Measurements from ENCODE around the gene ATP1A2.

The ATP1A2 gene

DNA sequence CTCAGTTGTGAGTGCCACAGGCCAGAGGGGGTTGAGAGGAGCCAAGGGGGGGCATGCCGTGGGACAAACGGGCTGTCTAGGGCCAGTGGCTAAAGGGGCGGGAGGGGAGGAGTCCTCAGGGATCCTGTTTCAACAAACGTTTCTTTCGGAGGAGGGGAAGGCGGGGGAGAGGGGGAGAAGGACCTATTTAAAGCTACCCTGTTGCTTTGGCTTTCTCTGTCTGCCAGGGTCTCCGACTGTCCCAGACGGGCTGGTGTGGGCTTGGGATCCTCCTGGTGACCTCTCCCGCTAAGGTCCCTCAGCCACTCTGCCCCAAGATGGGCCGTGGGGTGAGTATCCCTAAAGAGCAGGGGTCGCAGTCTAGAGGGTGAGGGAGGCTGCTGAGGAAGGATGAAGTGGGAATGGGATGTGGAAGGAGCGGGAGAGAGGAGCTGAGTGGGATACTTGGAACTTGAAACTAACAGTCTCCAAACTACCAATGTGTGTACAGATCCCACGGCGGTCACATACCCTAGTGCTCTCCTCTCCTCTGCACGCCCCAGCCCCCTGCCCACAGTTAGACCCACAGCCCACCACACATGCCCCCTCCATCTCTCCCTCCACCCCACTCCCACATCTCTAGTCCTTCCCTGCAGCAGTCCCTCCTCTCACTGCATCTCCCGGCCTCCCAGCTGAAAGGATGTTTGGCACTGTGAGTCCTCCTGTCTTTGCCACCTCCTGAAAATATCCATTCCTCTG lies at the start of gene ATP1A2:
Gene ATP1A2 (plus strand): TSS at position 215 of the 738 bp plus-strand sequence. CDS start 103 bp downstream, at position 318.
- no peak for DNase-seq (ENCODE audit: low read depth in 4 of 4, low spot score in 1 of 4)

DNA sequence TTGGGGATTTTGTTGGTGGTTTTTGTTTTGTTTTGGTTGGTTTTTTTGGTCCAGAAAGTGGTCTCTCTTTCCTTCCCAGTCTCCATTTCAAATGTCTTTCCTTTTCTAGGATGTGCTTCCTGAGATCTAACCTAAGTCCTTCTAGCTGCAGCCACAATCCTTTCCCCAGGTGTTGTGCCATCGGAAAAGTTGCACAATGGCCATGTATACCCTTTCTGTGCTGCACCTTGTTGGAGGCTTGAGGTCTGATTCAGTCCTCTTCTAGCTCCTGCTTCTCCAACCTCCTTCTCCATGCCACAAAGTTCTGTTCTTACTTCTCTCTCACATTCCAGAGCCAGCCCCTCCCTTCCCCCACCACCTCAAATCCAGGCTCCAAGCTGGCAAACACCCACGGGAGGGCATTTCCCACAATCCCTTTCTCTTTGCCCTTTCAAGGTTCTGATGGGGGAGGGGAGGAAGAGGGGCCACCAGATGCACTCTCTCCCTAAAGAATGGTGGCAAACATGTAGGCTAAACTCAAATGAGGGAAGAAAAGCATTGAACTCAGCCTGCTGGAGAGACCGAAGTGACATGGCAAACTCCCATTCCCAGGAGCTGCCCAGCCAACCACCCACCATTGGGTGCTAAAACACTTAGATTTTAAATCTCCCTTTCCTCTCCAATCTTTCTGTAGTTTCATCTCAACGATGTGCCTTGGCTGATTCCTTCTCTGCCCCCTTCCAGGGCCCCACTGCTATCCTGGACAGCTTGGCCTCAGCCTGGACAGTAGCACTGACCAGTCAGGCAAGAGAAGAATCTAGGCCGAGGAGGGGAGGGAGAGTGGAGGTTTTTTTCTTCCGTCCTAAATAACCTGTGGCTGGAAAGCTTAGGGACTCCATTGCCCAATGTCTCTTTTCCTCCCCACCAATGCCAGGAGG lies 48.5 kb upstream of the ATP1A2 start:
- no peak for DNase-seq (ENCODE audit: low read depth in 4 of 4, low spot score in 1 of 4)

DNA sequence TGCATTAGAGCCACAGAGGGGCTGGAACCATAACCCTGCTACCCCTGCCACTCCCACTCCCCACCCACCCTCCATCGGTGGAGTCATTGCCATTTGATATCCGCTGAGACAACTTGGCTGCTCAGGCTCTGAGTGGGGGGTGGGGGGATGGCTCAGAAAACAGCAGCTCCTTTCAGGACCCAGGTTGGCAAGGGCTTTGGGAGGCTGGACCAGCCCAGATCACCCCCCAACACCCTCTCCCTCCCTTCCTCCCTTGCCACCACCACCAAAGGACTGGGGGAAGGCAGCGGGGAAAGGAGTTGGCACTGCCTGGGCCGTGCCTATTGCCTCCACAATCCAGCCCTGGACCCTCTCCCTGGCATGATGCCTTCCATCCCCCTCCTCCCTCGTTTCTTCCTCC lies 47.3 kb upstream of the ATP1A2 start:
- no peak for DNase-seq (ENCODE audit: low read depth in 4 of 4, low spot score in 1 of 4)

DNA sequence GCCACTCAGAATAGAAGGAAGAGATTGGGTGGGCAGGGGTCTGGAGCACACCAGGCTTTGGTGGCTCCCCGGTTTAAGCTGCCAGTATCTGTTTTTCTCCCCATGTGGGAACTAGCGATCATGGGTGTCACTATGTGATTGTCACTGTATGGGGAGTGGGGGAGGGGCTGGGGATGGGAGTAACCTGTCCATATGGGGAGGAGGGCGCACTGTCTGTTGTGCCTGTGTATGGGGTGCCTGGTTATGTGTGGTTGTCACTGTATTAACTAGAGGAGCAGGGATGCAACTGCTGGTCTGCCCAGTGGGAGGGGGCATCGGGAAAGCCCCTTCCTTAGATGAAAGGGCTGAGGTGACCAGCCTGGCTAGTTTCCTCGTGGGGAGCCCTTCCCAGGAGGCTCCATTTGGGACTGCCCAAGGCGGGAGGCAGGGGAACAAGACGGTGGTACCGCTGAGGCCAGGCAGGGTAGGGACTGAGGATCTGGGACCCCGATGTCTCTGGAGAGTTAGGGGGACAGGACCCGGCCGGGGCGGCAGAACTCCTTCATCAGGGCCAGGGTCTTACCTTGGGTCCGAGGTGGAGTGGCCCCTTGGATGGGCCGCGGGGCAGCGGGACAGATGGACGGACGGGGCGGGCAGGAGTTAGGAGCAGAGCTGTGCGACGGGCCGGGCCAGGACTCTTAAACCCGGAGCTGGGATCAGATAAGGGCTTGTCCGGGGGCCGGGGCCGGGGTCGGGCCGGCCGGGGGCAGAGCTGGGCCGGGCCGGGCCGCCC lies 45.9 kb upstream of the ATP1A2 start, which contains the start of gene KCNJ10:
Gene KCNJ10 (minus strand): TSS at position 701 of the 772 bp plus-strand sequence. CDS start 27,628 bp downstream, outside the sequence.
- no peak for DNase-seq (ENCODE audit: low read depth in 4 of 4, low spot score in 1 of 4)

DNA sequence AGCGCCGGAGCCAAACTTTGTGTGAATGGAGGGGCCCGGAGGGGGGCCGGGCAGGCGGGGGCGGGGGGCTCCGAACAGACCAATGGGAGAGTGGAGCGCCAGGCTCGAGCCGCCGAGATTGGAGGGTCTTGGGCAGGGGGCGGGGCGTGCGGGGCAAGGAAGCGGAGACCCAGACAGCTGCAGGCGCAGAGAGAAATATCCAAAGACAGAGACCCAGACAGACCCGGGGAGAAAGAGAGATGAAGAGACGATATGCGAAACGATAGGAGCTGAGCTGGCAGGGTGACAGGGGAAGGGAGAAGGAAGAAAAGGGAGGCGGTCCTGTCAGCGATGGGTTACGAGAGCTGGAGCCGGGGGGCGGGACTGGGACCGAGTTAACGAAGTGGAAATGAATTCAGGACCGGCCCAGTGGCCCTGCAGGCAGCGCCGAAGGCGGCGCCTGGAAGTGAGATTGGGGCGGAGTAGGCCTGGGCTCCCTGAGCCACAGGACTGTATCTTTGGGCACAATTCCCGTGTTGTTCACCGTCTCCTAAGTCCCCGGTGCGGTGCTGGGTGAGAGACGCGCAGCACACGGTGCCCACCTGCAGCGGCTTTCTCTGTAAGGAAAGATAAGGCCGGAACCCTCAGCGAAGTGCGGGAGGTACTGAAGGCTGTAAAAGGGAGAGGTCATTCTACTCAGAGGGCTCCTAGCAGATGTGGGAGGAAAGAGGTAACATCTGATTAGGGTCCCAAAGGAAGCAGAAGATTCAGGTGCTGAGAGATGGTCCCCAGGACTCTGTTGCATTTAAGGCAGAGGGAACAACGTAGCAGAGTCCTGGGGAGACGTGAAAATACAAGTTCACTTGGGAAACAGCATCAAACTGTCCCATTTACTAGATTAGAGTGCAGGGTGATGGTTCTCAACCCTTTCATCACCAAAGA lies 45.1 kb upstream of the ATP1A2 start:
- peak; percentile 12 to 51 (median 40) for DNase-seq (ENCODE audit: low read depth in 4 of 4, low spot score in 1 of 4)

DNA sequence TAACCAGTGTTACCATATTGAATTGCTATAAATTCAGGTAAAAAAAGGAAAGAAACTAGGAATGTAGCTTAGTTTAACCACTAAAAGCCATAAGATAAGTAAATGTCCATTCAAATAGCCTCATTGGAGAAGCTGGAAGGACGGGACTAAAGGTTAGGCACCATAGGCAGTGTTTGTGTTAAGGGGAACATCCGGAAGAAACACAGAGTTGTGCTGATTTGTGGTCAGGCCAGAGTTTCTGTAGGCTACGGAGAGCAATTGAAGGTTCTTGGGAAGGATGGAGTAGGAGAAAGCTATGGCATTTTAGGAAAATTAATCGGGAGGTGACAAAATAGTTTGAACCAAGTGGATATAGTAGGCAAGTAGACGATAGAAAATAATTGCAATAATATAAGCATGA lies 44.3 kb upstream of the ATP1A2 start:
- DNase-seq (ENCODE audit: low read depth in 4 of 4, low spot score in 1 of 4) = no peak

DNA sequence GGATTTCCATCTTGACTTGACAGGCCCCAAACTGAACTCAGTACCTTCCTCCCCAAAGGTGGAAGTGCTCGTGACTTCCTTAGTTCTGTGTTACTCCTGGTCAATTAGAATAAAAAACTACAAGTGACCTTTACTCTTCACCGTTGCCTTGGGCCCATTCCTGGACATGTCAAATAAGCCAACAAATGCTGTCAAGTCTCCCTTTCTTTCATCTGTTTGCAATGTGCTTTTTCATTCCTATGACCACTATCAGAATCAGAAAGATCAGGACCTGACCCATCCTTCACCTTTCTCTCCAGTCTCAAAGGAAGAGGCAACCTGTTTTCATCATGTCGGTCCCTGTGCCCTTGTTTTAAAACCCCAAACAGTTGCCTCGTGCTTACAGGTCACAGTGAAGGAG lies 40.7 kb upstream of the ATP1A2 start:
- DNase-seq (ENCODE audit: low read depth in 4 of 4, low spot score in 1 of 4) = no peak

DNA sequence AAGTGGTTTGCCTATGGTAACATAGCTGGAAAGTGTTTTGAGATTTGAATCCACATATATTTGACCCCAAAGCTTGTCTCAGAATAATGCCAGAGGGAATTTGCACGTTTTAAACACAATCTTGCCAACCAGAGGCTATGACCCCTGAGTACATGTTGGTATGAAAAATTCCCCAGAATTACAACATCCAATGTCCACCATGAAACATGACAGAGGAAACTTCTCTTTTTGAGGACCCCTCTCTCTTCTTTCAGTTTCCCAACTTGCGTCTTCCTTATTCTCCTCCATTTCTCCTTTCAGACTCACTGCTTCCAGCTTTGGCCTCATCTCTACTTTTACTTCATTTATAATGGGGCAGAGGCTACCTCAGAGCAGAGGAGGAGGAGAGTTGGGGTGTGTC lies 39.7 kb upstream of the ATP1A2 start:
- DNase-seq (ENCODE audit: low read depth in 4 of 4, low spot score in 1 of 4) = no peak

DNA sequence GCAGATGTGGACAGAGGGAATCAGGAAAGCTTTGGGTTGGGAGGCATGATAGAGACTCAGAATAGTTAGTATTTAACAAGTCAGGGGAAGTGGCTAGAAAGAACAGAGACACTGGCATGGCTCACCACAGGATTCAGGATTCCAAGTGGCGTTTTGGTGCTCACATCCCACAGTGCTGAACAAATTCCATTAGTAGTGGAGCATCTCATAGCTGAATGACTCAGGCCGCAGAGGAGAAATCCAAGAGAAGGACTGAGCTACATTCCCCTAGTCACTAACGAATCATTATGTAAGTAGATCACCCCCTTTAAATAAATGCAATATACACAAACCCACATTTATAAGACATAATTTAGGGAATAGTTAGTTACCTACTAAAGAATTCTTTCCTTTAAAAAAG lies 39.3 kb upstream of the ATP1A2 start:
- DNase-seq (ENCODE audit: low read depth in 4 of 4, low spot score in 1 of 4) = no peak

DNA sequence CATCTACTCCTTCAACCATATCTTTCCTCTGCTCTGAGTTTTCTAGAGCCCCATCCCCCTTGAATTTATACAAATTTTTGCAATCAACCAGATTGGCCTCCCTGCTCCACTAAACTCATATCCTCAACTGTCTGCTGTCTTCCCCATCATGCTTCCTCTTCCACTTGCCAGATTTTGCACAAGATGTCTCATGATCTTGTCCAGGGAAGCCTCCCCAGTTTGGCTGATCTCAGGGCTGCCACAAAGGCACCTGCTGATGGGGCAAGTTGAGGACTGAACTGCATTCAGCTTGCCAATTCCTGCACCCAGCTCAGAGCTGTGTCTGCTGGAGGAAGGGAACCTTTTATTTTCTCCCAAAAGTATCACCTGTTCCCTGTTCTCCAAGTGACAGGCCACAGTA lies 38.1 kb upstream of the ATP1A2 start:
- no peak for DNase-seq (ENCODE audit: low read depth in 4 of 4, low spot score in 1 of 4)

DNA sequence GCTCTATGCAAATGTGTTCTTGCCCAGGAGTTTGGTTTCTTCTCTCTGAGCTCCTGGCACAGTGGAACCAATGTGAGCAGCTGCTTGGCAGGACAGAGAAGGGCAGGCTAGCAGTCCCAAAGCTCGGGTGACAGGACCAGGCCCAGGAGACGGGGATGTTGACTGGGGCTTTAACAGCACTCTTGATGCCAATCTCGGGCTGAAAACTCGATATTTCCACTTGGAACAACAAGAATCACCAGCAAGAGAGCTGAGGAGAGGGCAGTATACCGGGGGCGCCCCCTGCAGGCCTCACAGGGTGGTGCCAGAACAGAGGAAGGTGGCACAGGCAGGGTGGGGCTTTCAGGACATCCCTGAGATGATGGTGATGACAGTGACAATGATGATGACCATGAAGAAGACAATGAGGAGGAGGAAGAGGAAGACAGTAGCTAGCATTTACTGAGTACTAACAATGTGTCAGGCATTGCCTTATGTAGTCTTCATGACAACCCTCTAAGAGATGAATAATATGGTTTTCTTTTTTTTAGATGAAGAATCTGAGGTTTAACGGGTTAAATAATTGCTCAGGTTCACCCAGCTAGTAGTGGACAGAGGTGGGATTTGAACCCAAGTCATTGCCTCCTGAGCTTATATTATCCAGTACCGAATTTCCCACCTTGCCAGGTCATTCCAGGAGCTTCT lies 36.9 kb upstream of the ATP1A2 start:
- peak in 2 of 4 experiments; percentile 44 to 50 for DNase-seq (ENCODE audit: low read depth in 4 of 4, low spot score in 1 of 4)

DNA sequence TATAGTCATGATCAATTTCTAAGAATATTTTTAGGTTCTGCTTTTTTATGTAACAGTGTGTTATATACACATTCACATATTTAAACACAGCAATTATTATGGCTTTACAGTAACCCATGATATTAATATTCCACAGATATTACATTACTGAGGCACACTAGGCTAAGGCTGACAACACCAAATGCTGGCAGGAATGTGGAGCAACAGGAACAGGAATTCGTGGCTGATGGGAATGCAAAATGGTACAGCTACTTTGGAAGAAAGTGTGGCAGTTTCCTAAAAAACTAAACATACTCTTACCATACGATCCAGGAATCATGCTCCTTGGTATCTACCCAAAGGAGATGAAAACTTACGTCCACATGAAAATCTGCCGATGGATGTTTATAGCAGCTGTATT lies 36.1 kb upstream of the ATP1A2 start:
- no peak for DNase-seq (ENCODE audit: low read depth in 4 of 4, low spot score in 1 of 4)

DNA sequence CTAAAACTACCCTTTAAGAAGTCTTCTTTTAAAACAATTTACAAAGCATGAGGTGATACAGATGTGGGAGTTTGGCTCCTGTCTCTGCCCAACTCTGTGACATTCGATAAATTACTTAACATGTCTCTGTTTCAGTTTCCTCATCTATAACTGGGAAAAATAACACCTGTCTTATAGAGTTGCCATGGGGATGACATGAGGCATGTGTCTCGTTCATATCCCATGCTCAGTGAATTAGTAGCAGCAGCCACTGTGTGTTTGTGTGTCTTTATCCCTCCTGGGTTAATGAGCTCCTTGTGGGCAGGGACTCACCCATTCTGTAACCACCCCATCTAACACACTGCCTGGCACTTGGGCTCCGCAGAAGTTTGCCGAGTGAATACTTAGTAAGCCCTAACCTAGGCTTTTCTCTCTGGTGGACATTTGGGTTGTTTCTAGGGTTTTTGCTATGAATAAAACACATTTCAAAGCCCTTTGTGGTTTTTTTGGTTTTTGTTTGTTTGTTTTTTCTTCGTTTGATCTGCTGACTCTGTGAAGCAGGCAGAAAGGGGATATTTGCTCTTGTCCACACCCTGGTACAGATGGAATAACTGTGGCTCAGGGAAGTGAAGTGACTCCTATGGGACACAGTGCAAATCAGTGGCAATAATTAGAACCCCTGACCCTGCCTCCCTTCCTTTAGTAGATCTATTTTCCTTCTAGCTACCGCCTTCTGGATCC lies 35.0 kb upstream of the ATP1A2 start:
- no peak for DNase-seq (ENCODE audit: low read depth in 4 of 4, low spot score in 1 of 4)

DNA sequence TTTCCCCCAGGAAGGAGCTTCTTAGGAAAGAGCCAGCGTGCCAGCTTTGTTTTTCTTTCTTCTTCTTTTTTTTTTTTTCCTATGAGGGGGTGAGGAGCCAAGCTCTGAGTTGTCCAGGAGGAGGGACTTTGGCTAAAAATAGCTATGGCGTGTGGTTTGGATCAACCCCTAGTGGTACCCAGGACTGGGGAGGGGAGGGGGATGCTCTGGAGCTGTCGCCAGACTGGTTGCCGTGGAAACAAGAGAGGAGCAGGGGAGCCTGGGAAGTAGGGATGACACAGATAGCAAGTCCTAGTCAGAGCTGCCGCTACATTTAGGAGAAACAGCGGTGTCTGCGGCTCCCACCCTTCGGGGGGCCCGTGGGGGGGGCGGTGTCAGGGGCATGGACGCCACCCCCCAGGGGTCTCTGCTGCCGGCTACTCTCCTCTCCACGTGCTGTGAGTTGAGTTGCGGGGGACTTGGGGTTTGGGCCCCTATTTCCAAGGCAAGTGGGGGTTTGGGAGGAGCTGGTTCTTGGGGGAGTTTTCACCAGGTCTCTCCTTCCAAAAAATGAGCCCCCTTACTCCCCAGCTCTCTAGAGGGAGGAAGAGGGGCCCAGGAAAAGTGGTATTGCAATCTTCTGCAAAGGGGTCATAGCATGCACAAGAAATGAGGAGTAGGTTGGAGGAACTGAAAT lies 34.2 kb upstream of the ATP1A2 start, which contains the start of gene KCNJ9:
Gene KCNJ9 (plus strand): TSS at position 278 of the 676 bp plus-strand sequence. CDS start 2,493 bp downstream, outside the sequence.
- no peak for DNase-seq (ENCODE audit: low read depth in 4 of 4, low spot score in 1 of 4)

DNA sequence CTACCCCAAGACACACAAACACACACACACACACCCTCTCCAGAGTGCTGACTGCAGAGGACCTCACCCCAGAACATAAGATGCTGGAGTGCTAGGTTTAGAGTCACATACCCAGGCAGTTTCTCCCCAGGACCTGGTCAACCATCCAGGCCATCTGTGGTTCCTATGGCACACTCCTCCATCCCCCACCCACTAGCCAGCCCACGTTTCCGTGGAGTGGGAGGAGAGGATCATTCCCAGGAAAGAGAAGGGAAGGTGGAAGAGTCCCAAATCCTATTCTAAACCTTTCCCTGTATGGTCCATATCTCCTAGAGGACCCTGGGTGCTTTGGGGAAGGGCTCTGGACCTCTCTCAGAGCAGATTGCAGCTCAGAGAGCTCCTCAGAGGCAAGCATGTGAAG lies 33.1 kb upstream of the ATP1A2 start:
- DNase-seq (ENCODE audit: low read depth in 4 of 4, low spot score in 1 of 4) = no peak

DNA sequence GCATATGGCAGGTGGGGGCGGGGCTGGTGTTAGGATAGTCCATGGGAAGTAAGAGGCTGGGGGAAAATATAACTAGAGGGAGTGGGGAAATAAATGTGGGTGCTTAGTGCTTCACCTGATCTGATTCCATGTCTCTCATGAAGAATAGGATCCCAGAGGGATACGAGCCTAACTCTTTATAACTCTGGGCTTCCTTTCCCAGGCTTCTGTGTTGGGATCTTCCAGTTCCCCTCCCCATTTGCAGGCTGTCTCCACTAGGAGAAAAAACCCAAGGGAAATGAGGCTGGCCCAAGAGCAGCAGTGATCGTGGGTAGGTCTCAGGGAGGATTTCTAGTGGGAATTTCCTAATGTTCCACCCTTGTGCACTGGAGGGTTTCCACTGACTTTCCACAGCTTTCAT lies 32.6 kb upstream of the ATP1A2 start:
- DNase-seq (ENCODE audit: low read depth in 4 of 4, low spot score in 1 of 4) = no peak

DNA sequence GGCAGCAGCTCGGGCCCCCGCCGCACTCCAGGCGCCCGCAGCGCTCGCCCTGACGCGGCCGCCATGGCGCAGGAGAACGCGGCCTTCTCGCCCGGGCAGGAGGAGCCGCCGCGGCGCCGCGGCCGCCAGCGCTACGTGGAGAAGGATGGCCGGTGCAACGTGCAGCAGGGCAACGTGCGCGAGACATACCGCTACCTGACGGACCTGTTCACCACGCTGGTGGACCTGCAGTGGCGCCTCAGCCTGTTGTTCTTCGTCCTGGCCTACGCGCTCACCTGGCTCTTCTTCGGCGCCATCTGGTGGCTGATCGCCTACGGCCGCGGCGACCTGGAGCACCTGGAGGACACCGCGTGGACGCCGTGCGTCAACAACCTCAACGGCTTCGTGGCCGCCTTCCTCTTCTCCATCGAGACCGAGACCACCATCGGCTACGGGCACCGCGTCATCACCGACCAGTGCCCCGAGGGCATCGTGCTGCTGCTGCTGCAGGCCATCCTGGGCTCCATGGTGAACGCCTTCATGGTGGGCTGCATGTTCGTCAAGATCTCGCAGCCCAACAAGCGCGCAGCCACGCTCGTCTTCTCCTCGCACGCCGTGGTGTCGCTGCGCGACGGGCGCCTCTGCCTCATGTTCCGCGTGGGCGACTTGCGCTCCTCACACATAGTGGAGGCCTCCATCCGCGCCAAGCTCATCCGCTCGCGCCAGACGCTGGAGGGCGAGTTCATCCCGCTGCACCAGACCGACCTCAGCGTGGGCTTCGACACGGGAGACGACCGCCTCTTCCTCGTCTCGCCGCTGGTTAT lies 31.4 kb upstream of the ATP1A2 start:
- DNase-seq (ENCODE audit: low read depth in 4 of 4, low spot score in 1 of 4) = peak; percentile 43 to 66 (median 58)
